ENCODE measurements around the gene DIDO1. TPM values are rescaled to one million over a fixed set of nuclear protein-coding genes. Genes with fewer than 3 reads are reported as not detected.

Gene DIDO1
- total RNA-seq, 1 experiment from 2014 or later = 120 TPM

DNA sequence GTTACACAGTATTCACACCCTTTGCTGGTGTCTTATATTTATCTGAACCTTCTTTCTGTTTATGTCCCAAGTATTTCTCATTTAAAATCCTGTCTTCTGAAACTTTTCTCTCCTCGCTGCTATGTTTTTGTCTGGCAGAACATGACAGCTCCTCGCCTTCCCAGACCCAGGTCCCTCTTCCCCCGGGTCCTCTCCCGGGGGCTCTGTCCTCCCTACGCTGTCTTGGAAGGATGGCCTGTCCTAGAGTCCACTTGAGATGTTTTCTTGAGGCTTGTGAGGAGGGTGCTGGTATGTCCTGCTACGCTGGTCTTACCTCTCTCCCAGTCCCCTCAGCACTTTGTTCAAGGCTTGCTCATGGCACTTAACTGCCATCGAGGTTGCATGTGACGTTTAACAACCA is 17.9 kb upstream of the DIDO1 start:
- H3K36me3 ChIP-seq (ENCODE audit: control insufficient read depth, insufficient read depth, low read length) = peaks cover 31% of the 10 kb centered on the region
- intact Hi-C loops (cut with micrococcal nuclease; ENCODE audit: unreplicated experiment) = no loop called here
- CTCF ChIA-PET = interaction anchor here (1.0 kb wide), 1 partner anchor 9 kb away, joined by 3 read pairs; no protein-coding TSS in a partner anchor
- H3K9me3 ChIP-seq = no peaks in the 10 kb centered on the region
- peaks cover 88% of the 10 kb centered on the region for H3K36me3 Mint-ChIP-seq (ENCODE audit: insufficient read depth, unreplicated experiment)
- no peak overlapping the region for H3K4me3 Mint-ChIP-seq (ENCODE audit: unreplicated experiment)
- peaks cover 6% of the 10 kb centered on the region for H3K4me1 ChIP-seq
- TF ChIP-seq, protein P1, sequence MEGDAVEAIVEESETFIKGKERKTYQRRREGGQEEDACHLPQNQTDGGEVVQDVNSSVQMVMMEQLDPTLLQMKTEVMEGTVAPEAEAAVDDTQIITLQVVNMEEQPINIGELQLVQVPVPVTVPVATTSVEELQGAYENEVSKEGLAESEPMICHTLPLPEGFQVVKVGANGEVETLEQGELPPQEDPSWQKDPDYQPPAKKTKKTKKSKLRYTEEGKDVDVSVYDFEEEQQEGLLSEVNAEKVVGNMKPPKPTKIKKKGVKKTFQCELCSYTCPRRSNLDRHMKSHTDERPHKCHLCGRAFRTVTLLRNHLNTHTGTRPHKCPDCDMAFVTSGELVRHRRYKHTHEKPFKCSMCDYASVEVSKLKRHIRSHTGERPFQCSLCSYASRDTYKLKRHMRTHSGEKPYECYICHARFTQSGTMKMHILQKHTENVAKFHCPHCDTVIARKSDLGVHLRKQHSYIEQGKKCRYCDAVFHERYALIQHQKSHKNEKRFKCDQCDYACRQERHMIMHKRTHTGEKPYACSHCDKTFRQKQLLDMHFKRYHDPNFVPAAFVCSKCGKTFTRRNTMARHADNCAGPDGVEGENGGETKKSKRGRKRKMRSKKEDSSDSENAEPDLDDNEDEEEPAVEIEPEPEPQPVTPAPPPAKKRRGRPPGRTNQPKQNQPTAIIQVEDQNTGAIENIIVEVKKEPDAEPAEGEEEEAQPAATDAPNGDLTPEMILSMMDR (IDR thresholded peaks at IDR 0.05; ENCODE audit: insufficient read depth in 1 of 2, low read depth in 1 of 2, low read length in 1 of 2, severe bottlenecking in 1 of 2, unreplicated experiment in 1 of 2) = no peak
- H3K27me3 Mint-ChIP-seq (ENCODE audit: insufficient read depth, unreplicated experiment) = no peaks in the 10 kb centered on the region
- no peak overlapping the region for H3K27ac Mint-ChIP-seq (ENCODE audit: unreplicated experiment)
- peaks cover 7% of the 10 kb centered on the region for H3K4me1 Mint-ChIP-seq (ENCODE audit: low read depth, unreplicated experiment)
- H3K9me3 Mint-ChIP-seq (ENCODE audit: unreplicated experiment) = peaks cover 13% of the 10 kb centered on the region
- peak in 1 of 2 experiments; percentile 33 for DNase-seq
- no peaks in the 10 kb centered on the region for H3K27me3 ChIP-seq (replicated peaks; ENCODE audit: control insufficient read depth, insufficient read depth, low read length)
- POLR2A ChIA-PET = no interaction called here
- no TSS peak for BruUV-seq (replicated peaks)
- H3K4me3 ChIP-seq (ENCODE audit: low read depth, low read length) = no peak overlapping the region

DNA sequence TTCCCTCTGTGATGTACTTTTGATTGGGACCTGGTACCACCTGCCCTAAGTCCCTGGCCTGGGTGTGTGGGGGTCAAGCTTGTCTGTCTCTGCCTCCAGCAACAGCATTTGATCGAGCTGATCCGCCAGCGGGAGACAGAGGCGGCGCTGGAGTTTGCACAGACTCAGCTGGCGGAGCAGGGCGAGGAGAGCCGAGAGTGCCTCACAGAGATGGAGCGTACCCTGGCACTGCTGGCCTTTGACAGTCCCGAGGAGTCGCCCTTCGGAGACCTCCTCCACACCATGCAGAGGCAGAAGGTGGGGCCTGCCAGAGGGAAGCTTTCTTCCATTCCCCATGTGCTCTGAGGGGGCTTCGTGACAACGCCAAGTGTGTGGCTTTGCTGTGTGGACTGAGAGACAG is 17.1 kb upstream of the DIDO1 start:
- CTCF ChIA-PET = no interaction called here

DNA sequence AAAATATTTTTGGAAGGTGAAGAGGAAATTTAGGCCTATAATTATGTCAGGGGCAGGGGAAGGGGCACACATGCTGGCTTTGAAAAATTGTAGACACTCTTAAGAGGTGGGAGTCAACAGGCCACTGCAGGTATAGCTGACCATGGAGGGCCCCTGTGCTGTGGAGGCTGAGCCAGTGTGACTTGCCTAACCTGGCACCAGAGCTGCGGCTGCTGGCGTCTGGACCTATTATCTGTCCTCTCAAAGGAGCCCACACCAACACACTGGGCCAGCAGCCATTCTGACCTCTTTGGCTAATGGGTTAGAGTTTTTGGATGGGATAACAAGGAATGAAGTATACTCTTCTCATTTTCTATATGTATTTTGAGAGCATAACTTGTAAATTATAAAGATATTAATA is 16.2 kb upstream of the DIDO1 start:
- Mint-ChIP-seq H3K27ac (ENCODE audit: unreplicated experiment) (no peak overlapping the region), H3K36me3 (ENCODE audit: insufficient read depth, unreplicated experiment) (peaks cover 83% of the 10 kb centered on the region), H3K4me1 (ENCODE audit: low read depth, unreplicated experiment) (peaks cover 8% of the 10 kb centered on the region), H3K27me3 (ENCODE audit: insufficient read depth, unreplicated experiment) (no peaks in the 10 kb centered on the region), H3K9me3 (ENCODE audit: unreplicated experiment) (no peaks in the 10 kb centered on the region), H3K4me3 (ENCODE audit: unreplicated experiment) (no peak overlapping the region)
- no TSS peak for BruUV-seq (replicated peaks)
- no peak overlapping the region for H3K4me3 ChIP-seq (ENCODE audit: low read depth, low read length)
- DNase-seq = peak in 1 of 2 experiments; percentile 37
- TF ChIP-seq, protein P1 (IDR thresholded peaks at IDR 0.05; ENCODE audit: insufficient read depth in 1 of 2, low read depth in 1 of 2, low read length in 1 of 2, severe bottlenecking in 1 of 2, unreplicated experiment in 1 of 2) = no peak
- no peaks in the 10 kb centered on the region for H3K27me3 ChIP-seq (replicated peaks; ENCODE audit: control insufficient read depth, insufficient read depth, low read length)
- intact Hi-C loops (cut with micrococcal nuclease; ENCODE audit: unreplicated experiment) = no loop called here
- H3K36me3 ChIP-seq (ENCODE audit: control insufficient read depth, insufficient read depth, low read length) = peaks cover 26% of the 10 kb centered on the region
- H3K9me3 ChIP-seq = no peaks in the 10 kb centered on the region
- ChIA-PET POLR2A (no interaction called here), CTCF (no interaction called here)
- peaks cover 8% of the 10 kb centered on the region for H3K4me1 ChIP-seq

More for the DNA sequence above, 17.1 kb upstream of the DIDO1 start:
- Mint-ChIP-seq H3K4me3 (ENCODE audit: unreplicated experiment) (no peak overlapping the region), H3K36me3 (ENCODE audit: insufficient read depth, unreplicated experiment) (peaks cover 86% of the 10 kb centered on the region), H3K27me3 (ENCODE audit: insufficient read depth, unreplicated experiment) (no peaks in the 10 kb centered on the region), H3K9me3 (ENCODE audit: unreplicated experiment) (peaks cover 6% of the 10 kb centered on the region), H3K27ac (ENCODE audit: unreplicated experiment) (no peak overlapping the region), H3K4me1 (ENCODE audit: low read depth, unreplicated experiment) (peaks cover 8% of the 10 kb centered on the region)
- TF ChIP-seq, protein P1 (IDR thresholded peaks at IDR 0.05; ENCODE audit: insufficient read depth in 1 of 2, low read depth in 1 of 2, low read length in 1 of 2, severe bottlenecking in 1 of 2, unreplicated experiment in 1 of 2) = no peak
- BruUV-seq (replicated peaks) = no TSS peak
- intact Hi-C loops (cut with micrococcal nuclease; ENCODE audit: unreplicated experiment) = no loop called here
- Histone ChIP-seq H3K9me3 (no peaks in the 10 kb centered on the region), H3K27me3 (replicated peaks; ENCODE audit: control insufficient read depth, insufficient read depth, low read length) (no peaks in the 10 kb centered on the region), H3K36me3 (ENCODE audit: control insufficient read depth, insufficient read depth, low read length) (peaks cover 28% of the 10 kb centered on the region), H3K4me1 (peaks cover 8% of the 10 kb centered on the region), H3K4me3 (ENCODE audit: low read depth, low read length) (no peak overlapping the region)
- peak in 1 of 2 experiments; percentile 36 for DNase-seq
- POLR2A ChIA-PET = no interaction called here

Data from Caco-2 (cell line).